ENCODE data around the gene GRK1. TPM values are rescaled to one million over a fixed set of nuclear protein-coding genes. Genes with fewer than 3 reads are reported as not detected.

GRK1 gene
- 0.15 TPM in 1 of 2 replicates, not detected in the other for total RNA-seq

GRCh38 chr13:113666951-113667701 lies at the start of gene GRK1:
Gene GRK1 (plus strand): TSS chr13:113667219. CDS start chr13:113667387, 168 bp downstream.

GRCh38 chr13:113657851-113658741 lies 8.9 kb upstream of the GRK1 start, which contains the start of gene ATP4B:
Gene ATP4B (minus strand): TSS chr13:113658198. CDS start chr13:113658144, 54 bp downstream.

DNA sequence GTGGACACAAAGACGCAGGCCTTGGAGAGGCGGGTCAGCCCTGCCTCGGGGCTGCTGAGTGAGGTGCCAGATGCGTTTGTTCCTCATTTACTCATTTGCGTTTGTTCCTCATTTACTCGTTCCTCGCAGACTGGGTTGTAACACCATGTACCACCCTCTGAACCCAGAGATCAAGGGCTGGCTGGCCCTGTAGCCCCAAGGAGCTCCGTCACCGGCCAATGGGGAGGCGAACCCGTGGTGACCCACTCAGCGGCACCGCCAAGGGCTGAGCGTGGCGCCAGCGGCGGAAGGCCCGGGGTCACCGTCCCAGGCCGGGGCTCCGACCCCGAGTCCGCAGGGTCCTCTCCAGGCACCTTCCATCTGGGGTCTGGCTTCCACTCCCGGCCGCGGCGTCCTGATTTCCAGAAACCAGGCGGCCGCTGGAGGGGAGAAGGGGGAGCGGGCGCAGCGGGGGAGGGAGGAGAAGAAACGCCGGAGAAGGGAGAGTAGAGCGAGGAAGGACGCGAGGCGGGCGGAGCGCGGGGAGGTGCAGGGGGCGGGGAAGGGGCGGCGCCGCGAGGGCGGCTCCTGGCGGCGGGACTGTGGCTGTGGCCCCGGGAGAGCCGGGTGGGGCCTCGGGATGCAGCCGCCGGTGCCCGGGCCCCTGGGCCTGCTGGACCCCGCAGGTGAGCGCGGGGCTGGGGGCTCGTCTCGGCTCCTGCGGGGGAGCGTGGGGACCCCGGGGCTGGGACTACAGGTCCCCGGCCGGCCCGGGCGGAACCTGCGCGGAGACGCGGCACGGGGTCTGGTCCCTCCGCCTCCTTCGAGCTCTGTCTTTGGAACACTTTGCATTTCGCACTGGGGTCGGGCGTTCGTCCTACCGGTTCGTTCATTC lies 91.9 kb downstream of the GRK1 start, which contains the start of gene TMEM255B:
Gene TMEM255B (plus strand): TSS at position 576 of the 874 bp plus-strand sequence. CDS start 44 bp downstream, at position 620.

Other genes starting within 250 kb of the GRK1 start
- gene ADPRHL1, start 213.7 kb upstream of the GRK1 start, total RNA-seq = 1.0 and 5.8 TPM in 2 replicates
- 9.4 and 9.7 TPM in 2 replicates for gene DCUN1D2, start 176.5 kb upstream of the GRK1 start, total RNA-seq
- gene TFDP1, start 82.5 kb upstream of the GRK1 start, total RNA-seq = 53.9 and 76.1 TPM in 2 replicates
- 0.17 TPM in 1 of 2 replicates, not detected in the other for gene ATP4B, start 9.0 kb upstream of the GRK1 start, total RNA-seq
- 0.50 and 1.3 TPM in 2 replicates for gene TMEM255B, start 92.0 kb downstream of the GRK1 start, total RNA-seq
- gene GAS6, start 196.9 kb downstream of the GRK1 start, total RNA-seq = 90.5 and 151 TPM in 2 replicates